Neutrophil (primary cell): ENCODE data around the gene TDRD10.

Experiments used
- H3K27ac ChIP-seq: fragments of 200-600 bp; sonication (generic); 2 replicates; pipeline ENCODE4 v1.5.1; 2016; ENCODE audit warnings: mild to moderate bottlenecking, moderate library complexity
- H3K27me3 ChIP-seq: fragments of 200-600 bp; sonication (generic); 2 replicates; pipeline ENCODE4 v1.6.0; 2016; ENCODE audit warnings: mild to moderate bottlenecking
- H3K36me3 ChIP-seq: fragments of 200-600 bp; sonication (generic); 2 replicates; pipeline ENCODE4 v1.5.1; 2017
- H3K4me1 ChIP-seq, 2 experiments: fragments of 200-600 bp in 1 of 2; sonication (generic) in 1 of 2; 1 replicate in 1 of 2; 2 replicates in 1 of 2; pipeline versions ENCODE4 v1.5.1 to v1.6.1; 2013 to 2016; ENCODE audit warnings: low read depth in 1 of 2, low read length in 1 of 2, mild to moderate bottlenecking in 1 of 2, moderate library complexity in 1 of 2; ENCODE audit not compliant: control insufficient read depth in 1 of 2, insufficient read depth in 1 of 2
- H3K4me3 ChIP-seq, 2 experiments: fragments of 200-600 bp in 1 of 2; sonication (generic) in 1 of 2; 1 replicate in 1 of 2; 2 replicates in 1 of 2; pipeline ENCODE4 v1.5.1; 2013 to 2016; ENCODE audit warnings: low read depth in 1 of 2, low read length in 1 of 2, mild to moderate bottlenecking in 1 of 2, moderate library complexity in 1 of 2
- H3K9me3 ChIP-seq: fragments of 200-600 bp; sonication (generic); 2 replicates; pipeline ENCODE4 v1.5.1; 2016
- CTCF ChIP-seq: fragments of 200-600 bp; sonication (generic); IDR thresholded peaks from 2 replicates; pipeline ENCODE4 v1.5.1; 2016; ENCODE audit warnings: antibody characterized with exemption

Gene TDRD10

GRCh38 chr1:154466921-154467417 is 35.0 kb upstream of the TDRD10 start:
- Histone ChIP-seq H3K4me1 (peaks cover 37 to 53% of the 10 kb centered on the region in 2 experiments), H3K27ac (peak overlapping the region; percentile 72), H3K4me3 (peak overlapping the region in 1 of 2 experiments; percentile 9), H3K27me3 (no peaks in the 10 kb centered on the region), H3K9me3 (no peaks in the 10 kb centered on the region), H3K36me3 (peaks cover 72% of the 10 kb centered on the region)
- no peak for TF ChIP-seq CTCF

GRCh38 chr1:154467434-154468102 is 34.5 kb upstream of the TDRD10 start:
- peak overlapping the region; percentile 72 for H3K27ac ChIP-seq
- H3K9me3 ChIP-seq, result no peaks in the 10 kb centered on the region
- H3K4me3 ChIP-seq, result no peak overlapping the region
- H3K4me1 ChIP-seq, result peaks cover 37 to 50% of the 10 kb centered on the region in 2 experiments
- no peaks in the 10 kb centered on the region for H3K27me3 ChIP-seq
- no peak for TF ChIP-seq CTCF
- peaks cover 67% of the 10 kb centered on the region for H3K36me3 ChIP-seq

- TF ChIP-seq CTCF, result no peak
- no peak overlapping the region for H3K4me3 ChIP-seq
- peaks cover 56% of the 10 kb centered on the region for H3K36me3 ChIP-seq
- H3K4me1 ChIP-seq, result peaks cover 26 to 39% of the 10 kb centered on the region in 2 experiments
- H3K27ac ChIP-seq, result peak overlapping the region; percentile 72
- H3K27me3 ChIP-seq, result no peaks in the 10 kb centered on the region
- H3K9me3 ChIP-seq, result no peaks in the 10 kb centered on the region
Observed at GRCh38 chr1:154468535-154469250, 33.3 kb upstream of the TDRD10 start.

GRCh38 chr1:154469844-154470560 is 32.0 kb upstream of the TDRD10 start:
- TF ChIP-seq CTCF, result no peak

GRCh38 chr1:154471304-154471703 is 30.7 kb upstream of the TDRD10 start:
- Histone ChIP-seq H3K4me3 (no peak overlapping the region), H3K36me3 (peaks cover 34% of the 10 kb centered on the region), H3K27me3 (no peaks in the 10 kb centered on the region), H3K9me3 (no peaks in the 10 kb centered on the region), H3K4me1 (peaks cover 19 to 32% of the 10 kb centered on the region in 2 experiments), H3K27ac (peak overlapping the region; percentile 72)
- TF ChIP-seq CTCF, result no peak

More at GRCh38 chr1:154469844-154470560, 32.0 kb upstream of the TDRD10 start:
- Histone ChIP-seq H3K4me1 (peaks cover 24 to 42% of the 10 kb centered on the region in 2 experiments), H3K36me3 (peaks cover 47% of the 10 kb centered on the region), H3K27ac (peak overlapping the region; percentile 72), H3K4me3 (no peak overlapping the region), H3K9me3 (no peaks in the 10 kb centered on the region), H3K27me3 (no peaks in the 10 kb centered on the region)
